Measurements from ENCODE around the gene MANEA. TPM values are rescaled to one million over a fixed set of nuclear protein-coding genes. Genes with fewer than 3 reads are reported as not detected.

The MANEA gene
- total and polyA plus RNA-seq, 2 of the 4 experiments (the other 2 are of a cell fraction) = 3.9 to 9.0 TPM

- no peak overlapping the region for H4K5ac ChIP-seq (ENCODE audit: low read depth, low read length)
- no peak overlapping the region for H2AK9ac ChIP-seq (replicated peaks; ENCODE audit: low read depth, low read length, poor library complexity)
- no peak overlapping the region for H2BK120ac ChIP-seq (ENCODE audit: low read depth, low read length)
- H3K9ac ChIP-seq (ENCODE audit: low read depth, low read length) = no peak overlapping the region
- WGBS, 2 experiments (ENCODE audit: extremely low coverage in 2 of 2, insufficient read length in 1 of 2) = no CpG with 5 or more reads among the region's 2 CpGs
- no peaks in the 10 kb centered on the region for H3K36me3 ChIP-seq (ENCODE audit: control insufficient read depth, insufficient read depth, low read length)
- no peak overlapping the region for H2BK20ac ChIP-seq (ENCODE audit: low read depth, low read length)
- H3K4me1 ChIP-seq (ENCODE audit: control insufficient read depth, insufficient read depth, low read length) = no peaks in the 10 kb centered on the region
- in situ Hi-C loops (cut with MboI; ENCODE audit: low sequenced_read_pairs) = no loop called here
- no peak overlapping the region for H3K23ac ChIP-seq (ENCODE audit: low read depth, low read length)
- H4K8ac ChIP-seq (ENCODE audit: low read depth in 2 of 2, low read length in 2 of 2) = no peak overlapping the region
- H3K4me3 ChIP-seq (ENCODE audit: insufficient read depth, low read depth, low read length) = no peak overlapping the region
- no TSS peak for BruUV-seq (replicated peaks)
- dilution Hi-C loops (cut with HindIII; ENCODE audit: low sequenced_read_pairs, unreplicated experiment) = no loop called here
- no peak overlapping the region for H3K18ac ChIP-seq (ENCODE audit: low read depth, low read length)
- H2BK5ac ChIP-seq (ENCODE audit: low read depth, low read length, poor library complexity, severe bottlenecking) = no peak overlapping the region
- H3K27me3 ChIP-seq (ENCODE audit: control insufficient read depth, insufficient read depth, low read length) = no peaks in the 10 kb centered on the region
- TF ChIP-seq USF2 (IDR thresholded peaks at IDR 0.05; ENCODE audit: low read depth, low read length) = no peak
- no peaks in the 10 kb centered on the region for H4K20me1 ChIP-seq (ENCODE audit: insufficient read depth, low read length)
- no peak overlapping the region for H2AFZ ChIP-seq (replicated peaks; ENCODE audit: low read length, poor library complexity)
- DNase-seq (no peak), ATAC-seq (ENCODE audit: low read depth) (no peak)
- intact Hi-C loops (cut with micrococcal nuclease) = no loop called here
- no peak overlapping the region for H3K56ac ChIP-seq (ENCODE audit: extremely low read depth, insufficient read depth, low read length)
- no peak overlapping the region for H3K14ac ChIP-seq (replicated peaks; ENCODE audit: low read depth, low read length)
- H3K9me1 ChIP-seq (ENCODE audit: insufficient read depth, low read length) = no peaks in the 10 kb centered on the region
- H3K27ac ChIP-seq (ENCODE audit: insufficient read depth, low read length) = no peak overlapping the region
- H2AK5ac ChIP-seq (ENCODE audit: low read depth, low read length) = no peak overlapping the region
- CTCF ChIA-PET = no interaction called here
- H4K91ac ChIP-seq (ENCODE audit: insufficient read depth, low read depth, low read length) = no peak overlapping the region
- H3K4ac ChIP-seq (ENCODE audit: low read depth, low read length) = no peak overlapping the region
- no peaks in the 10 kb centered on the region for H3K9me3 ChIP-seq (ENCODE audit: control insufficient read depth, insufficient read depth, low read length)
- POLR2A ChIA-PET (ENCODE audit: unreplicated experiment) = no interaction called here
- H3K79me1 ChIP-seq (ENCODE audit: low read depth in 1 of 2, low read length in 2 of 2) = no peaks in the 10 kb centered on the region
- no peak overlapping the region for H3K4me2 ChIP-seq (ENCODE audit: low read depth, low read length)
- H2BK15ac ChIP-seq (ENCODE audit: low read depth, low read length) = no peak overlapping the region
Measured at GRCh38 chr6:95629551-95629950, 52.2 kb downstream of the MANEA start.

Measured in IMR-90 (cell line).